NB4 (cell line): ENCODE measurements around the gene CHEK1.

Experiments used
- MAX ChIP-seq: IDR thresholded peaks from 2 replicates; pipeline ENCODE4 v1.6.1; 2011; ENCODE audit warnings: low read depth, low read length
- MYC ChIP-seq: IDR thresholded peaks from 2 replicates; pipeline ENCODE4 v1.6.1; 2011; ENCODE audit warnings: low read depth, low read length
- POLR2A ChIP-seq: IDR thresholded peaks from 2 replicates; pipeline ENCODE4 v1.6.1; 2011; ENCODE audit warnings: mild to moderate bottlenecking; ENCODE audit not compliant: insufficient read length; ENCODE audit errors: extremely low read depth
- TF ChIP-seq, protein P1 (sequence below): IDR thresholded peaks from one replicate; pipeline ENCODE4 v1.5.1; 2012; ENCODE audit warnings: low read depth, low read length

GRCh38 chr11:125662689-125663088 is 37.7 kb downstream of the CHEK1 start:
- TF ChIP-seq, protein P1, sequence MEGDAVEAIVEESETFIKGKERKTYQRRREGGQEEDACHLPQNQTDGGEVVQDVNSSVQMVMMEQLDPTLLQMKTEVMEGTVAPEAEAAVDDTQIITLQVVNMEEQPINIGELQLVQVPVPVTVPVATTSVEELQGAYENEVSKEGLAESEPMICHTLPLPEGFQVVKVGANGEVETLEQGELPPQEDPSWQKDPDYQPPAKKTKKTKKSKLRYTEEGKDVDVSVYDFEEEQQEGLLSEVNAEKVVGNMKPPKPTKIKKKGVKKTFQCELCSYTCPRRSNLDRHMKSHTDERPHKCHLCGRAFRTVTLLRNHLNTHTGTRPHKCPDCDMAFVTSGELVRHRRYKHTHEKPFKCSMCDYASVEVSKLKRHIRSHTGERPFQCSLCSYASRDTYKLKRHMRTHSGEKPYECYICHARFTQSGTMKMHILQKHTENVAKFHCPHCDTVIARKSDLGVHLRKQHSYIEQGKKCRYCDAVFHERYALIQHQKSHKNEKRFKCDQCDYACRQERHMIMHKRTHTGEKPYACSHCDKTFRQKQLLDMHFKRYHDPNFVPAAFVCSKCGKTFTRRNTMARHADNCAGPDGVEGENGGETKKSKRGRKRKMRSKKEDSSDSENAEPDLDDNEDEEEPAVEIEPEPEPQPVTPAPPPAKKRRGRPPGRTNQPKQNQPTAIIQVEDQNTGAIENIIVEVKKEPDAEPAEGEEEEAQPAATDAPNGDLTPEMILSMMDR = no peak
- no peak for TF ChIP-seq MAX
- no peak for TF ChIP-seq POLR2A
- no peak for TF ChIP-seq MYC
